ENCODE data around the gene TMBIM1.

DNA sequence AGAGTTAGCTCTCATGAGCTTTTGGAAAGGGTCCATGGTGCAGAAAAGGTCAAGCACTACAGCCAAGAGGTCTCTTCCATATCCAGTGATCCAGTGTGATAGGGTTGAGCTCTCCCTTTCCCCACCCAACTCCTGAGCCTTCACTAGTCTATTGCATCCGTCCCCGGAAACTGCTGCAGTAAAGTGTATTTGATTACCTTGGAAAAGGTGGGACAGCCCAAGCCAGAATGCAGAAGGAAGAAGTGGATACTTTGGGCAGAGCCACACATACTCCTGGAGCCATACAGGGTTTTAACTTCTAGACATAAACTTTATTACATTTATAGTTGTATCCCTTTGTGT is 18.4 kb downstream of the TMBIM1 start:
- TF ChIP-seq, protein P1, sequence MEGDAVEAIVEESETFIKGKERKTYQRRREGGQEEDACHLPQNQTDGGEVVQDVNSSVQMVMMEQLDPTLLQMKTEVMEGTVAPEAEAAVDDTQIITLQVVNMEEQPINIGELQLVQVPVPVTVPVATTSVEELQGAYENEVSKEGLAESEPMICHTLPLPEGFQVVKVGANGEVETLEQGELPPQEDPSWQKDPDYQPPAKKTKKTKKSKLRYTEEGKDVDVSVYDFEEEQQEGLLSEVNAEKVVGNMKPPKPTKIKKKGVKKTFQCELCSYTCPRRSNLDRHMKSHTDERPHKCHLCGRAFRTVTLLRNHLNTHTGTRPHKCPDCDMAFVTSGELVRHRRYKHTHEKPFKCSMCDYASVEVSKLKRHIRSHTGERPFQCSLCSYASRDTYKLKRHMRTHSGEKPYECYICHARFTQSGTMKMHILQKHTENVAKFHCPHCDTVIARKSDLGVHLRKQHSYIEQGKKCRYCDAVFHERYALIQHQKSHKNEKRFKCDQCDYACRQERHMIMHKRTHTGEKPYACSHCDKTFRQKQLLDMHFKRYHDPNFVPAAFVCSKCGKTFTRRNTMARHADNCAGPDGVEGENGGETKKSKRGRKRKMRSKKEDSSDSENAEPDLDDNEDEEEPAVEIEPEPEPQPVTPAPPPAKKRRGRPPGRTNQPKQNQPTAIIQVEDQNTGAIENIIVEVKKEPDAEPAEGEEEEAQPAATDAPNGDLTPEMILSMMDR (IDR thresholded peaks at IDR 0.05), result no peak
- TF ChIP-seq POLR2A (IDR thresholded peaks at IDR 0.05), result no peak
- TF ChIP-seq EP300 (IDR thresholded peaks at IDR 0.05), result no peak
